ENCODE data around the gene POU2F3. TPM values are rescaled to one million over a fixed set of nuclear protein-coding genes. Genes with fewer than 3 reads are reported as not detected.
A peak's percentile ranks its signal among the peaks of the same experiment; 100 is the strongest.

The POU2F3 gene
- polyA plus RNA-seq, 1 donor (not counting 4 experiments of a cell fraction or from before 2014, with no cell fraction given), result 0.96 TPM

- no peaks in the 10 kb centered on the region for H3K27me3 ChIP-seq (ENCODE audit: control insufficient read depth, extremely low read depth, insufficient read depth, low read length)
- no peak overlapping the region for H3K4me2 ChIP-seq (ENCODE audit: control insufficient read depth, extremely low read depth, insufficient read depth, low read depth, low read length)
- no peaks in the 10 kb centered on the region for H3K9me1 ChIP-seq (ENCODE audit: control insufficient read depth, extremely low read depth, insufficient read depth, low read length)
- FAIRE-seq (no peak), DNase-seq (ENCODE audit: low read depth, low spot score) (no peak)
- H3K9me3 ChIP-seq (ENCODE audit: control insufficient read depth, low read depth, low read length), result no peaks in the 10 kb centered on the region
- H2AFZ ChIP-seq (ENCODE audit: control insufficient read depth, low read length), result no peak overlapping the region
- peaks cover 0 to 4% of the 10 kb centered on the region in 2 experiments for H3K36me3 ChIP-seq (ENCODE audit: control insufficient read depth in 2 of 2, extremely low read depth in 1 of 2, insufficient read depth in 2 of 2, low read length in 2 of 2)
- H3K79me2 ChIP-seq (ENCODE audit: control insufficient read depth, insufficient read depth, low read length), result no peaks in the 10 kb centered on the region
- H3K4me3 ChIP-seq (ENCODE audit: control insufficient read depth in 2 of 3, extremely low read depth in 1 of 3, insufficient read depth in 2 of 3, low read depth in 1 of 3, low read length in 3 of 3), result peak overlapping the region in 1 of 3 experiments; percentile 67
- dilution Hi-C loops (cut with MboI; ENCODE audit: extremely low pct_ligation_motif_present, low sequenced_read_pairs), result no loop called here
- no peaks in the 10 kb centered on the region for H4K20me1 ChIP-seq (ENCODE audit: control insufficient read depth, extremely low read depth, insufficient read depth, low read length)
- H3K4me1 ChIP-seq (ENCODE audit: control insufficient read depth, extremely low read depth, insufficient read depth, low read length), result peaks cover 25% of the 10 kb centered on the region
- peak overlapping the region; percentile 24 for H3K9ac ChIP-seq (ENCODE audit: control insufficient read depth, extremely low read depth, insufficient read depth, low read length)
- no peak for TF ChIP-seq CTCF (optimal IDR thresholded peaks at IDR 0.05 in 1 of 3, IDR thresholded peaks at IDR 0.05 in 1 of 3, conservative IDR thresholded peaks at IDR 0.05 in 1 of 3; ENCODE audit: extremely low read depth in 1 of 3, insufficient read depth in 2 of 3, low read length in 3 of 3)
- no peak for TF ChIP-seq EZH2 (IDR thresholded peaks at IDR 0.05; ENCODE audit: low read length)
- H3K27ac ChIP-seq (ENCODE audit: control insufficient read depth, insufficient read depth, low read length), result no peak overlapping the region
Observed at GRCh38 chr11:120212259-120212878, 27.6 kb upstream of the POU2F3 start.

GRCh38 chr11:120212926-120213325, 27.0 kb upstream of the POU2F3 start:
- H3K9me1 ChIP-seq (ENCODE audit: control insufficient read depth, extremely low read depth, insufficient read depth, low read length), result no peaks in the 10 kb centered on the region
- no peak overlapping the region for H3K4me3 ChIP-seq (ENCODE audit: control insufficient read depth in 2 of 3, extremely low read depth in 1 of 3, insufficient read depth in 2 of 3, low read depth in 1 of 3, low read length in 3 of 3)
- no peaks in the 10 kb centered on the region for H3K27me3 ChIP-seq (ENCODE audit: control insufficient read depth, extremely low read depth, insufficient read depth, low read length)
- H3K27ac ChIP-seq (ENCODE audit: control insufficient read depth, insufficient read depth, low read length), result no peak overlapping the region
- peaks cover 0 to 4% of the 10 kb centered on the region in 2 experiments for H3K36me3 ChIP-seq (ENCODE audit: control insufficient read depth in 2 of 2, extremely low read depth in 1 of 2, insufficient read depth in 2 of 2, low read length in 2 of 2)
- peaks cover 25% of the 10 kb centered on the region for H3K4me1 ChIP-seq (ENCODE audit: control insufficient read depth, extremely low read depth, insufficient read depth, low read length)
- no peak overlapping the region for H2AFZ ChIP-seq (ENCODE audit: control insufficient read depth, low read length)
- no peaks in the 10 kb centered on the region for H3K9me3 ChIP-seq (ENCODE audit: control insufficient read depth, low read depth, low read length)
- DNase-seq (ENCODE audit: low read depth, low spot score) (no peak), FAIRE-seq (no peak)
- dilution Hi-C loops (cut with MboI; ENCODE audit: extremely low pct_ligation_motif_present, low sequenced_read_pairs), result no loop called here
- no peaks in the 10 kb centered on the region for H4K20me1 ChIP-seq (ENCODE audit: control insufficient read depth, extremely low read depth, insufficient read depth, low read length)
- TF ChIP-seq EZH2 (IDR thresholded peaks at IDR 0.05; ENCODE audit: low read length) (no peak), CTCF (optimal IDR thresholded peaks at IDR 0.05 in 1 of 3, IDR thresholded peaks at IDR 0.05 in 1 of 3, conservative IDR thresholded peaks at IDR 0.05 in 1 of 3; ENCODE audit: extremely low read depth in 1 of 3, insufficient read depth in 2 of 3, low read length in 3 of 3) (no peak)
- no peak overlapping the region for H3K9ac ChIP-seq (ENCODE audit: control insufficient read depth, extremely low read depth, insufficient read depth, low read length)
- H3K4me2 ChIP-seq (ENCODE audit: control insufficient read depth, extremely low read depth, insufficient read depth, low read depth, low read length), result no peak overlapping the region
- no peaks in the 10 kb centered on the region for H3K79me2 ChIP-seq (ENCODE audit: control insufficient read depth, insufficient read depth, low read length)

Data from keratinocyte (primary cell).